ENCODE data around the gene SNW1.

DNA sequence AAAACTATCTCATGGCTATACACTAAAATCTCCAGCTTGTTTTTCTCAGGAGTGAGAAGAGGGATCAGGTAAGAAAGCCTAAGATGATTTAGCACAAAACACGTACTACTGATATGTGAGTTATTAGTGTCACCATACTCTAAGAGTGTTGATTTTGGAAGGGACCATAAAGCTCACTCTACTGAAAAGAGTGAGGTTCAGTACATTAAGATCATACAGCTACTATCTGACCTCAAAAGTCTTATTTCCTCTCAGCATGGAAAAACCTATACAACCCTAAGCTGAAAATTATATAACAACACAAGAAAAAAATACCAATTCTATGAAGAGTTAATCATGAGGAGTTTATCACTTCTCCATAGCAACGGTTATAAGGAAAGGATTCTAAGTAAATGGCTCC lies 19.5 kb downstream of the SNW1 start:
- TF ChIP-seq SETDB1 (IDR thresholded peaks at IDR 0.05; ENCODE audit: insufficient read length, low read length) (no peak), ZNF610 (tag by site-specific recombination; IDR thresholded peaks at IDR 0.05; ENCODE audit: borderline replicate concordance) (no peak), ZNF580 (tag by site-specific recombination; IDR thresholded peaks at IDR 0.05) (no peak), SP3 (tag by site-specific recombination; IDR thresholded peaks at IDR 0.05) (no peak), YY1 (tag by site-specific recombination; IDR thresholded peaks at IDR 0.05) (no peak)
- TF ChIP-seq, protein P1, sequence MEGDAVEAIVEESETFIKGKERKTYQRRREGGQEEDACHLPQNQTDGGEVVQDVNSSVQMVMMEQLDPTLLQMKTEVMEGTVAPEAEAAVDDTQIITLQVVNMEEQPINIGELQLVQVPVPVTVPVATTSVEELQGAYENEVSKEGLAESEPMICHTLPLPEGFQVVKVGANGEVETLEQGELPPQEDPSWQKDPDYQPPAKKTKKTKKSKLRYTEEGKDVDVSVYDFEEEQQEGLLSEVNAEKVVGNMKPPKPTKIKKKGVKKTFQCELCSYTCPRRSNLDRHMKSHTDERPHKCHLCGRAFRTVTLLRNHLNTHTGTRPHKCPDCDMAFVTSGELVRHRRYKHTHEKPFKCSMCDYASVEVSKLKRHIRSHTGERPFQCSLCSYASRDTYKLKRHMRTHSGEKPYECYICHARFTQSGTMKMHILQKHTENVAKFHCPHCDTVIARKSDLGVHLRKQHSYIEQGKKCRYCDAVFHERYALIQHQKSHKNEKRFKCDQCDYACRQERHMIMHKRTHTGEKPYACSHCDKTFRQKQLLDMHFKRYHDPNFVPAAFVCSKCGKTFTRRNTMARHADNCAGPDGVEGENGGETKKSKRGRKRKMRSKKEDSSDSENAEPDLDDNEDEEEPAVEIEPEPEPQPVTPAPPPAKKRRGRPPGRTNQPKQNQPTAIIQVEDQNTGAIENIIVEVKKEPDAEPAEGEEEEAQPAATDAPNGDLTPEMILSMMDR (tag by site-specific recombination; IDR thresholded peaks at IDR 0.05) = no peak
